ENCODE data around the gene CMYA5. TPM values are rescaled to one million over a fixed set of nuclear protein-coding genes. Genes with fewer than 3 reads are reported as not detected.

CMYA5 gene
- total and polyA plus RNA-seq, 2 experiments from 2014 or later: 1.1 to 3.5 TPM

- Histone ChIP-seq H3K79me2 (no peaks in the 10 kb centered on the region), H3K27ac (no peak overlapping the region), H3K9me2 (replicated peaks; ENCODE audit: insufficient read depth) (no peaks in the 10 kb centered on the region), H4K20me1 (ENCODE audit: insufficient read depth, poor library complexity, severe bottlenecking) (no peaks in the 10 kb centered on the region), H3K4me1 (ENCODE audit: insufficient read depth) (no peaks in the 10 kb centered on the region), H3K9me3 (ENCODE audit: low read depth) (no peaks in the 10 kb centered on the region), H3K4me2 (no peak overlapping the region), H3K36me3 (replicated peaks; ENCODE audit: insufficient read depth, low read depth) (no peaks in the 10 kb centered on the region), H2AFZ (no peak overlapping the region), H3K27me3 (no peaks in the 10 kb centered on the region), H3K4me3 (no peak overlapping the region)
- TF ChIP-seq EZH2 (IDR thresholded peaks at IDR 0.05; ENCODE audit: borderline replicate concordance) (no peak), CTCF (IDR thresholded peaks at IDR 0.05; ENCODE audit: poor library complexity) (no peak)
- no peak for DNase-seq (ENCODE audit: low spot score)
These were observed 104.1 kb downstream of the CMYA5 start for GRCh38 chr5:79793722-79794121.

- no peak for DNase-seq (ENCODE audit: low spot score)
- H3K4me2 ChIP-seq: no peak overlapping the region
- H3K27me3 ChIP-seq: no peaks in the 10 kb centered on the region
- H3K4me1 ChIP-seq (ENCODE audit: insufficient read depth): no peaks in the 10 kb centered on the region
- no peaks in the 10 kb centered on the region for H3K9me2 ChIP-seq (replicated peaks; ENCODE audit: insufficient read depth)
- H3K36me3 ChIP-seq (replicated peaks; ENCODE audit: insufficient read depth, low read depth): no peaks in the 10 kb centered on the region
- no peaks in the 10 kb centered on the region for H3K9me3 ChIP-seq (ENCODE audit: low read depth)
- no peaks in the 10 kb centered on the region for H3K79me2 ChIP-seq
- TF ChIP-seq EZH2 (IDR thresholded peaks at IDR 0.05; ENCODE audit: borderline replicate concordance): no peak
- TF ChIP-seq EZH2phosphoT487 (IDR thresholded peaks at IDR 0.05; ENCODE audit: low read depth, severe bottlenecking, unreplicated experiment): no peak
- TF ChIP-seq CTCF (IDR thresholded peaks at IDR 0.05; ENCODE audit: poor library complexity): no peak
- H4K20me1 ChIP-seq (ENCODE audit: insufficient read depth, poor library complexity, severe bottlenecking): no peaks in the 10 kb centered on the region
- no peak overlapping the region for H3K4me3 ChIP-seq
- H2AFZ ChIP-seq: no peak overlapping the region
- 74% methylated on average over 3 of the region's 3 CpGs for WGBS (ENCODE audit: low lambda C conversion rate, missing lambda C conversion rate)
- no peak overlapping the region for H3K27ac ChIP-seq
These were observed 104.7 kb downstream of the CMYA5 start for GRCh38 chr5:79794347-79794746.

DNA sequence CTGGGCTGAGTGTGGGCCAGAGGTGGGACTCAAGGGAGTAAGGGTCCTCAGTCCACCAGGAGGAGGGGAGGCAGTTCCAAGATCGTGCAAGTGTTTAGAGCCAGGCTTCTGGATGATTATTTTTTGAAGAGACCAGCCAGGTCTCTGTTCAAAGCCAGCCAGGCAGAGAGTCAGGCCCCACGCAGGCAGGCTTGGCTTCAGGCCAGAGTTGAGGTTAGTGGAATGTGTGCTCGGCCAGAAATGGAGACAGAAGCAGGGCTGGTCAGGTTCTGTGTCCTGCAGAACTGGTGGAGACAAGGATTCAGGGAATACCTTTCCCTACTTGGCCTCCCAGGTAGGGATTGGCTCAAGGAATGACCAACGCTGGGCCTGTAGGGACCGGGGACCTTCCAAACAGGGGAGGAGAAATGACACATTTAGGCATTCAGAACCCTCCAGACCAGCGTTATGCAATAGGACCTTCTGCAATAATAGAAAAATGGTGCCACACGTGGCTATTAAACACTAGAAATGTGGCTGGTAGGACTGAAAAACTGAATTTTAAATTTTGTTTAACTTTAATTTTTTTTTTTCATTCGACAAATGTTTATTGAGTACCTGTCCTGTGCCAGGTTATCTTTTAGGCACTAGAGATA lies 106.2 kb downstream of the CMYA5 start:
- no peak overlapping the region for H3K4me3 ChIP-seq
- no peaks in the 10 kb centered on the region for H3K27me3 ChIP-seq
- no peaks in the 10 kb centered on the region for H3K36me3 ChIP-seq (replicated peaks; ENCODE audit: insufficient read depth, low read depth)
- no peaks in the 10 kb centered on the region for H4K20me1 ChIP-seq (ENCODE audit: insufficient read depth, poor library complexity, severe bottlenecking)
- no peak overlapping the region for H3K27ac ChIP-seq
- WGBS (ENCODE audit: low lambda C conversion rate, missing lambda C conversion rate): 88% methylated on average over 8 of the region's 8 CpGs
- no peak overlapping the region for H2AFZ ChIP-seq
- no peaks in the 10 kb centered on the region for H3K4me1 ChIP-seq (ENCODE audit: insufficient read depth)
- H3K9me3 ChIP-seq (ENCODE audit: low read depth): no peaks in the 10 kb centered on the region
- no peaks in the 10 kb centered on the region for H3K79me2 ChIP-seq
- H3K9me2 ChIP-seq (replicated peaks; ENCODE audit: insufficient read depth): no peaks in the 10 kb centered on the region
- no peak for TF ChIP-seq EZH2 (IDR thresholded peaks at IDR 0.05; ENCODE audit: borderline replicate concordance)
- no peak for TF ChIP-seq CTCF (IDR thresholded peaks at IDR 0.05; ENCODE audit: poor library complexity)
- TF ChIP-seq EZH2phosphoT487 (IDR thresholded peaks at IDR 0.05; ENCODE audit: low read depth, severe bottlenecking, unreplicated experiment): no peak
- peak; percentile 13 for DNase-seq (ENCODE audit: low spot score)
- no peak overlapping the region for H3K4me2 ChIP-seq
